T-cell (primary cell): Measurements from ENCODE around the gene ERG. TPM values are rescaled to one million over a fixed set of nuclear protein-coding genes. Genes with fewer than 3 reads are reported as not detected.

Source experiments
- ATAC-seq, 4 experiments: fragments of 200-7000 bp in 3 of 4; fragments of 150-1000 bp in 1 of 4; cut with Tn5 transposase; replicated peaks in 1 of 4; 1 replicate in 3 of 4; 2 replicates in 1 of 4; pipeline ENCODE4 v1.10.0; 2021; ENCODE audit warnings: moderate library complexity in 3 of 4, mild to moderate bottlenecking in 2 of 4, moderate number of reproducible peaks in 1 of 4
- CTCF ChIA-PET, 2 donors: fragments of 300-600 bp; sonication (Branson Sonifier 250); formaldehyde crosslinking; loops; one replicate each; lab custom pipeline; 2022; ENCODE audit warnings: antibody characterized with exemption in 2 of 2; lab: Charles Lee
- POLR2A ChIA-PET, 2 donors: fragments of 300-600 bp; sonication (Branson Sonifier 250); formaldehyde crosslinking; loops; one replicate each; lab custom pipeline; 2022; ENCODE audit warnings: antibody characterized with exemption in 2 of 2; lab: Charles Lee
- DNase-seq, 35 experiments: peaks; one replicate each; pipeline versions ENCODE4 v3.0.0 to v3.0.0-alpha.2; 2013 to 2023
- H3K27ac ChIP-seq: one replicate; pipeline ENCODE4 v1.5.1; 2013; ENCODE audit warnings: low read length
- H3K27me3 ChIP-seq, 2 experiments: replicated peaks in 1 of 2; 1 replicate in 1 of 2; 2 replicates in 1 of 2; pipeline versions ENCODE4 v1.6.1 to v1.7.0; 2013; ENCODE audit warnings: low read length in 1 of 2, mixed read lengths in 1 of 2; ENCODE audit not compliant: control insufficient read depth in 2 of 2, insufficient read depth in 2 of 2; ENCODE audit errors: extremely low read depth in 1 of 2
- H3K36me3 ChIP-seq, 2 donors: 1 replicate in 1 of 2; 2 replicates in 1 of 2; pipeline versions ENCODE4 v1.6.1 to v1.7.0; 2013; ENCODE audit warnings: low read length in 1 of 2; ENCODE audit not compliant: control insufficient read depth in 2 of 2, insufficient read depth in 1 of 2; ENCODE audit errors: extremely low read depth in 1 of 2
- H3K4me1 ChIP-seq, 2 experiments: 1 replicate in 1 of 2; 2 replicates in 1 of 2; pipeline versions ENCODE4 v1.6.1 to v1.7.0; 2013; ENCODE audit warnings: low read length in 2 of 2, mixed read lengths in 1 of 2; ENCODE audit not compliant: insufficient read depth in 2 of 2, control insufficient read depth in 1 of 2; ENCODE audit errors: extremely low read depth in 1 of 2
- H3K4me3 ChIP-seq, 2 donors: 1 replicate in 1 of 2; 2 replicates in 1 of 2; pipeline versions ENCODE4 v1.5.1 to v1.7.0; 2013; ENCODE audit warnings: mild to moderate bottlenecking in 2 of 2, low read length in 1 of 2, moderate library complexity in 1 of 2; ENCODE audit not compliant: control insufficient read depth in 1 of 2; ENCODE audit errors: extremely low read depth in 1 of 2
- H3K9me3 ChIP-seq: 2 replicates; pipeline ENCODE4 v1.7.0; 2013
- H3K27ac Mint-ChIP-seq, 2 donors: one replicate each; pipeline ENCODE4 v1.8.0; 2020 to 2021; ENCODE audit warnings: mild to moderate bottlenecking in 2 of 2, mixed read lengths in 2 of 2
- H3K27me3 Mint-ChIP-seq, 2 donors: one replicate each; pipeline ENCODE4 v1.8.0; 2021 to 2022; ENCODE audit warnings: mixed read lengths in 2 of 2
- H3K36me3 Mint-ChIP-seq: one replicate; pipeline ENCODE4 v1.8.0; 2021; ENCODE audit warnings: mixed read lengths
- H3K4me1 Mint-ChIP-seq, 3 donors: one replicate each; pipeline ENCODE4 v1.8.0; 2020 to 2022; ENCODE audit warnings: mixed read lengths in 3 of 3, mild to moderate bottlenecking in 1 of 3
- H3K4me3 Mint-ChIP-seq, 3 donors: one replicate each; pipeline ENCODE4 v1.8.0; 2020 to 2022; ENCODE audit warnings: mild to moderate bottlenecking in 3 of 3, mixed read lengths in 3 of 3, moderate library complexity in 3 of 3
- H3K9me3 Mint-ChIP-seq, 3 donors: one replicate each; pipeline ENCODE4 v1.8.0; 2020 to 2022; ENCODE audit warnings: mixed read lengths in 3 of 3
- WGBS: methylation state at CpG from one replicate; pipeline ENCODE4 v1.1.5; 2013; ENCODE audit warnings: missing lambda C conversion rate; ENCODE audit not compliant: insufficient coverage; 5-methylcytosine and 5-hydroxymethylcytosine counted together
- total RNA-seq, 35 experiments: library from RNA in 6 of 35; stranded (reverse) in 6 of 35; fragments of 120-200 nt in 1 of 35; gene quantifications; one replicate each; pipeline versions ENCODE4 v1.2.1 to v1.2.4 and lab custom pipeline; 2013 to 2026

The ERG gene
- total RNA-seq, 5 donors from 2014 or later (not counting 1 experiment from before 2014, with no cell fraction given) = 0.54 to 1.5 (median 0.85) TPM; not detected in 1

DNA sequence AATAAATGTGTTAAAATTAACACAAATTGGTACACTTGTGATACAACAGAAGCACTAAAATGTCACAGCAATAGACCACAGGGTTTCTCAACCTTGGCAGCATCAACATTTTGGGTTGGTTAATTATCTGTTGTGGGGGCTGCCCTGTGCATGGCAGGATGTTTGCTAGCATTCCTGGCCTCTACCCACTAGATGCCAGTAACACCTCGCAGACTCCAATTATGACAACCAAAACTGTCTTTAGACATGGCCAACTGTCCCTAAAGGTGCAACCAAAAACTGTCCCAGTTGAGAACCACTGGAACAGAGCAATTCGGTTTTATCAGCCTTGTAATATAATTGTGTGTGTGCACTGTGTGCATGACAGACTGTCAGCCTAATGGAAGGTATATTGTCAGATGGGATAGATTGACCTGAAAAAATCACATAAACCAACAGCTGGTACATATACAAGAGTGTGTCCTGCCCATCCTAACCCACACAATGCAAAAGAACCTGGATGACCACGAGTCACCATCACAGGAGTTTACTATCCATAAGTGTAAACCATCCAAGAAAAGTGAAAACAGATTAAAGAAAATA, 13.5 kb upstream of the ERG start:
- H3K9me3 ChIP-seq = no peaks in the 10 kb centered on the region
- H3K27me3 Mint-ChIP-seq = peaks cover 12 to 17% of the 10 kb centered on the region in 2 donors
- no CpG with 5 or more reads among the region's 3 CpGs for WGBS

DNA sequence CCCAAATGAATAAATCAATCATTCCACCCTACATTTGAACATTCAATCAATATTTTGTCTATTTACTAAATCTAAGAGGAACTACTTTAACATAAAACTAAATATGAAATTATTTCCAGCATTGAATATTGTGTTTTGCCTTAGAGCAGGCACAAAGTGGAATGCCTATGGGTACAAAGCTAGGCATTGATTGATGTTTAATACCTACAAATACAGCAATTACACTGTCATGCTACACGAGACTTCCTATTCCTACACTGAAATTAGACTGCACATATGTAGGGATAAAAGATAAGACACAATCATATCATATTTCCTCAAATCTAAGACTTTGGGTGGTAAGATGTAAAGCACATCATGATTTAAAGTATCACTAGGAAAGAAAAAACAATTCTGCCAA, 12.9 kb upstream of the ERG start:
- H3K4me3 Mint-ChIP-seq = no peak overlapping the region
- H3K27ac ChIP-seq = no peak overlapping the region
- ATAC-seq (no peak), DNase-seq (no peak)
- peaks cover 15 to 19% of the 10 kb centered on the region in 2 donors for H3K27me3 Mint-ChIP-seq
- H3K9me3 Mint-ChIP-seq = no peaks in the 10 kb centered on the region
- peaks cover 6 to 7% of the 10 kb centered on the region in 2 experiments for H3K4me1 ChIP-seq
- CTCF ChIA-PET = no interaction called here
- H3K9me3 ChIP-seq = no peaks in the 10 kb centered on the region
- H3K4me3 ChIP-seq = no peak overlapping the region
- peaks cover 0 to 16% of the 10 kb centered on the region in 2 experiments for H3K27me3 ChIP-seq
- H3K36me3 Mint-ChIP-seq = no peaks in the 10 kb centered on the region
- no peaks in the 10 kb centered on the region for H3K36me3 ChIP-seq
- WGBS = no CpG with 5 or more reads among the region's 1 CpG
- H3K4me1 Mint-ChIP-seq = peaks cover 4 to 7% (median 6%) of the 10 kb centered on the region in 3 donors
- POLR2A ChIA-PET = no interaction called here
- H3K27ac Mint-ChIP-seq = no peak overlapping the region

More for the DNA sequence above, 13.5 kb upstream of the ERG start:
- Mint-ChIP-seq H3K27ac (no peak overlapping the region), H3K36me3 (no peaks in the 10 kb centered on the region), H3K4me1 (peaks cover under 1 to 4% (median 3%) of the 10 kb centered on the region in 3 donors), H3K4me3 (no peak overlapping the region), H3K9me3 (no peaks in the 10 kb centered on the region)
- Histone ChIP-seq H3K4me3 (no peak overlapping the region), H3K27me3 (peaks cover 0 to 13% of the 10 kb centered on the region in 2 experiments), H3K27ac (no peak overlapping the region), H3K36me3 (no peaks in the 10 kb centered on the region), H3K4me1 (peaks cover 3 to 5% of the 10 kb centered on the region in 2 experiments)
- ATAC-seq = no peak
- POLR2A ChIA-PET = no interaction called here
- CTCF ChIA-PET = no interaction called here
- DNase-seq = no peak

DNA sequence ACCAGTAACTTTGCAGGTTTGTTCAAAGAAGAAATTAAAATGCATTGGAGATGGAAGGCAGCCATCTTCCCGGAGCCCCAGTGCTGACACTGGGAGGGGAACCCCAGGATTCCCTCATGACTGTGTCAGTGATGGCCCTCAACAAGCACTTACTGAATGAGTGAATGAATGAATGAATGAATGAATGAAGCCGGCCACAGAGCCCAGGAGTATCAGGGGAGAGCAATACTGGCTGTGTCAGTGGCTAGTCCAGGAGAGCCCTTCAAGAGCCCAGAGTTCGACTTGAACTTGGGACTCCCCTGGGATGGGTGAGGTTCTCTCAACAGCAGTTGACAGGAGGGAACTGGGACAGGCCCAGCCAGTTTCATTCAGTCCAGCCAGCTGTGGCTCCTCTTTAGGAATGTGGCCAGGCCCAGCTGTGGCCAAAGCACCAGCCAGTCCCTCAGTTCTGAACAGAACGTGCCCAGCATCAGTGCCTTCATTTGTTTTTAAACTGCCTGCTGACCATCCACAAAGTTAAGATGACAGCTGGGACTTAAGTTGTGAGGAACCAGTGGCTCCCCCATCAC, 9.2 kb upstream of the ERG start:
- H3K36me3 Mint-ChIP-seq = no peaks in the 10 kb centered on the region
- Histone ChIP-seq H3K9me3 (no peaks in the 10 kb centered on the region), H3K4me1 (peaks cover 6 to 10% of the 10 kb centered on the region in 2 experiments), H3K36me3 (no peaks in the 10 kb centered on the region), H3K4me3 (no peak overlapping the region), H3K27me3 (peaks cover 0 to 20% of the 10 kb centered on the region in 2 experiments), H3K27ac (no peak overlapping the region)
- no peak overlapping the region for H3K27ac Mint-ChIP-seq
- H3K9me3 Mint-ChIP-seq = no peaks in the 10 kb centered on the region
- H3K4me1 Mint-ChIP-seq = peaks cover 4 to 8% (median 7%) of the 10 kb centered on the region in 3 donors
- ChIA-PET POLR2A (no interaction called here), CTCF (no interaction called here)
- ATAC-seq = no peak
- DNase-seq = no peak
- H3K27me3 Mint-ChIP-seq = peaks cover 17 to 25% of the 10 kb centered on the region in 2 donors
- 85% methylated on average over 4 of the region's 4 CpGs for WGBS
- no peak overlapping the region for H3K4me3 Mint-ChIP-seq

DNA sequence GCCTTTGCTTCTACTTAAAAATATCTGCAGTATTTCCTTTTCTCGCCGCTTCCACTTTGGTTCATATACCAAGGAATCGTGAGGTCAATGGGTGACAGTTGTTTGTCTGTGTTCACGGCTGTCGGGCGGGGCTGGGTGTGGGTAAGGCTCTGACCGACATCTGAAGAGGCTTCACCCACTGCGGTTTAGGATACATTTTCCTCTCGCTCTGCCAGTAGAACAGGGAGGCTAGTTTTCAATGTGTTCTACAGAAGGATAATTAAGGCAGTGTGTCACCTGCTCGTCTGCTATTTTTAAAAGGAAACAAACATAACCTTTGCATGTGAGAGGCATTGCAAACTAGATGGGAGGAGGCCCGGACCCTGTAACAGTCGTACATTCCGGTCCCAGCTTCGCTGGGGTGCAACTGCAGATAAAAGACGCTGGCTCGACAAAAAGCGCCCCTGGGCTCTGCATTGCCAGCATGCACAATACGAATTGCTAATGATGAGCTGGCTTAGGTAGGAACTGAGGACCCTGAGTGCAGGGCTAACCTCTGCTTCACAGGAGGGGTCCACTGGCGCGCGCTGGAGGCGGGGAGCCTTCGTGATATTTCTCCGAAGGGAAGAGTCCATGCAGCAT, 8.5 kb upstream of the ERG start:
- DNase-seq = no peak
- CTCF ChIA-PET = no interaction called here
- Histone ChIP-seq H3K9me3 (no peaks in the 10 kb centered on the region), H3K4me3 (peak overlapping the region in 1 of 2 donors; percentile 35), H3K4me1 (peaks cover 6 to 10% of the 10 kb centered on the region in 2 experiments), H3K36me3 (no peaks in the 10 kb centered on the region), H3K27me3 (peaks cover 0 to 20% of the 10 kb centered on the region in 2 experiments), H3K27ac (no peak overlapping the region)
- POLR2A ChIA-PET = no interaction called here
- no peak for ATAC-seq
- Mint-ChIP-seq H3K4me1 (peaks cover 4 to 8% (median 7%) of the 10 kb centered on the region in 3 donors), H3K4me3 (peak overlapping the region in 1 of 3 donors; percentile 9), H3K27me3 (peaks cover 22 to 23% of the 10 kb centered on the region in 2 donors), H3K27ac (peak overlapping the region in 1 of 2 donors; percentile 51), H3K36me3 (no peaks in the 10 kb centered on the region), H3K9me3 (no peaks in the 10 kb centered on the region)
- 34% methylated on average over 20 of the region's 24 CpGs for WGBS

DNA sequence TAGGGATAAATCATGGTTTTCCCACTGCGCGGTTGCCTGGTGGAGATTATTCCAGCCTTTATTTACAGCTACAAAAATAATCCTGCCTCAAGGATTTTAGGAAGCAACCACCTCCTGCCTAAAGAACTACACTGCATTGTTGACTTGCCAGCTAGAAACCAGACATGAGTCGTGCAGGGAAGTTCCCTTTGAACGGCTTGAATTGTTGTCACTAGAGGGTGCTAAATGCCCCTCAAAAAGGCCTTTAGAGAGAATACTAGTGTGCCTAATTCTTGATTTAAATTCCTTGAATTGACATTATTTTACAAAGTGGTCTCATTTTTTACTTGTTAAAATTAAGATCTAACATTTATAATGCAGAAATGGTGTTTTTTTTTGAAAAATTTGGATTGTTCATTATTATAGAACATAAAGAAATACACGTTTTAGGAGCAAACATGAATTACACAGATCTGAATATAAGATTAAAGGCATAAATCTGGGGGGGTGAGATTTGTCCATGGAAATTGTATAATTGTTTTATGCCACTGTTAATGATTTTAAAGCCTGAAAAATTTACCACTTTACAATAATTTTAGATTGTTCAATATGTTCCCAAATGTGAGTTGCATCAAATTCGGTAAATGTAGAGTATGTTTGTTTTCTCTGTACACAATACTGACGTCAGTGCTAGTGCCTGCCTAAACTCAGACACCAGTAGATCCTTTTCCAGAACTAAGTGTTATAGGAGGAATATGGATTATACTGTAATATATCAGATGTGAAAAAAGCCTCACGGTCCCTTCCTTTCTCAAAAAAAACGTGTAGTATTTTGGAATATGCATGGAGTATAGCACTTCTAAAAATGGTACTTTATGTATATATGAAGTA, 7.6 kb upstream of the ERG start:
- peaks cover 0 to 24% of the 10 kb centered on the region in 2 experiments for H3K27me3 ChIP-seq
- Mint-ChIP-seq H3K4me3 (no peak overlapping the region), H3K9me3 (no peaks in the 10 kb centered on the region), H3K36me3 (no peaks in the 10 kb centered on the region), H3K27me3 (peaks cover 28 to 29% of the 10 kb centered on the region in 2 donors), H3K27ac (no peak overlapping the region), H3K4me1 (peaks cover 4 to 8% (median 7%) of the 10 kb centered on the region in 3 donors)
- H3K4me1 ChIP-seq = peaks cover 6 to 10% of the 10 kb centered on the region in 2 experiments
- POLR2A ChIA-PET = no interaction called here
- H3K36me3 ChIP-seq = no peaks in the 10 kb centered on the region
- H3K27ac ChIP-seq = no peak overlapping the region
- WGBS = no CpG with 5 or more reads among the region's 9 CpGs
- CTCF ChIA-PET = interaction anchor here in 1 of 2 donors (0.6 kb wide), 1 partner anchor 1210 kb away, joined by 4 read pairs; no protein-coding TSS in a partner anchor
- no peak overlapping the region for H3K4me3 ChIP-seq
- ATAC-seq (no peak), DNase-seq (peak in 2 of 35 experiments; percentile 3 to 39)
- no peaks in the 10 kb centered on the region for H3K9me3 ChIP-seq

DNA sequence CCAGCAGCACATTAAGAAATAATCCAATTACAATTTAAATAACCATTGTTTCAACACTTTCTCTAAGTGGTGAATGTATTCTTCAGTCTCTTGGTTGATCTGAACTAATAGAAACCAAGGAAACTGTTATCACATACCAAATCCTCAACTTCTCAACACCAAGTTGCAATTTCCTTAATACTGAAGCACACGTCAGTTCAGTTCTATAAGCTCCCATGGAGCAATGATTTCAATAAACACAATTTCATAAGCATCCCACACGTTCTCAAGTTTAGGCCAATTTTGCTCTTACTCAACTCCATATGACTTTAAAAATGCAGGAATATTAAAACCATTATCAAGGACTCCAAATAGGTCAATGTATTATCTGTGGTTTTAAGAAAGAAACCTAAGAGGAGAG, 5.8 kb upstream of the ERG start:
- Mint-ChIP-seq H3K27me3 (peaks cover 33 to 40% of the 10 kb centered on the region in 2 donors), H3K36me3 (no peaks in the 10 kb centered on the region), H3K4me3 (no peak overlapping the region), H3K4me1 (peaks cover 6 to 8% (median 7%) of the 10 kb centered on the region in 3 donors), H3K27ac (no peak overlapping the region), H3K9me3 (no peaks in the 10 kb centered on the region)
- 71% methylated on average over 1 of the region's 2 CpGs for WGBS
- DNase-seq = no peak
- ChIA-PET POLR2A (no interaction called here), CTCF (no interaction called here)
- Histone ChIP-seq H3K27me3 (peaks cover 0 to 24% of the 10 kb centered on the region in 2 experiments), H3K4me1 (peaks cover 6 to 10% of the 10 kb centered on the region in 2 experiments), H3K27ac (no peak overlapping the region), H3K36me3 (no peaks in the 10 kb centered on the region), H3K9me3 (no peaks in the 10 kb centered on the region), H3K4me3 (no peak overlapping the region)
- no peak for ATAC-seq
